Cardiac muscle cell (in vitro differentiated cells and primary cell): ENCODE data around the gene MTHFR. TPM values are rescaled to one million over a fixed set of nuclear protein-coding genes. Genes with fewer than 3 reads are reported as not detected.

ENCODE experiments used
- DNase-seq, 2 donors: peaks; one replicate each; pipeline versions ENCODE4 v3.0.0 to v3.0.0-alpha.2; 2010 to 2017; ENCODE audit warnings: low read depth in 1 of 2, low spot score in 1 of 2
- H3K27ac ChIP-seq: fragments of 200-600 bp; sonication (generic); 2 replicates; pipeline ENCODE4 v1.5.1; 2016
- H3K27me3 ChIP-seq: fragments of 200-600 bp; sonication (generic); 2 replicates; pipeline ENCODE4 v1.6.0; 2016; ENCODE audit warnings: control low read depth
- H3K36me3 ChIP-seq: fragments of 200-600 bp; sonication (generic); 2 replicates; pipeline ENCODE4 v1.5.1; 2016; ENCODE audit warnings: control low read depth
- H3K4me1 ChIP-seq: fragments of 200-600 bp; sonication (generic); 2 replicates; pipeline ENCODE4 v1.8.1; 2017; ENCODE audit warnings: low read depth, mild to moderate bottlenecking, mixed run types
- H3K4me3 ChIP-seq: fragments of 200-600 bp; sonication (generic); 2 replicates; pipeline ENCODE4 v1.5.1; 2016; ENCODE audit warnings: mild to moderate bottlenecking
- H3K9me3 ChIP-seq: fragments of 200-600 bp; sonication (generic); 2 replicates; pipeline ENCODE4 v1.5.1; 2017; ENCODE audit warnings: low read depth, mild to moderate bottlenecking, control low read depth
- CTCF ChIP-seq: IDR thresholded peaks from 2 replicates; pipeline ENCODE4 v1.5.1; 2012; ENCODE audit warnings: low read depth, mild to moderate bottlenecking, low read length
- polyA plus RNA-seq: library from polyadenylated mRNA; unstranded; fragments of >200 nt; fragmentation: Nextera tagmentation; extraction: Ambion mirVana; gene quantifications from 2 replicates; pipeline ENCODE4 v1.2.1, GENCODE V29; 2016
- total RNA-seq: library from RNA; depleted of rRNA; stranded (reverse); fragments of >200 nt; gene quantifications from 2 replicates; pipeline ENCODE4 v1.2.3, GENCODE V29; 2016

The MTHFR gene
- total and polyA plus RNA-seq, 2 experiments from 2014 or later: 37.5 to 64.0 TPM

DNA sequence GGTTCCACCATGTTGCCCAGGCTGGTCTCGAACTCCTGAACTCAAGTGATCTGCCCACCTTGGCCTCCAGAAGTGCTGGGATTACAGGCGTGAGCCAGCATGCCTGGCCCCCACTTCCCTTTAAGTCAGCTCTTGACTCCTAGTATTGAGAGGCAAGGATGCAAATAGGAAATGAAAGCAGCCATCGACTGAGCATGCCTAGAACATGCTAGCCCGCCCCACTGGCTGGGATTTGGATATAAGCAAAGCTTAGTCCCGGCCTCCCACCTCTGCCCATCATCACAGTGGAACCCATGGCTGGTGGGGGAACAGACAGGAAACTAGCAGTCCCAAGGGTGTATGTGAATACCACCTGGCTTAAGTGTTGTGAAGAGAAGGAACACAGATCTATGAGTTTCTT lies 33.3 kb downstream of the MTHFR start:
- Histone ChIP-seq H3K4me1 (no peaks in the 10 kb centered on the region), H3K27me3 (no peaks in the 10 kb centered on the region), H3K27ac (no peak overlapping the region), H3K4me3 (no peak overlapping the region), H3K9me3 (no peaks in the 10 kb centered on the region), H3K36me3 (no peaks in the 10 kb centered on the region)
- no peak for TF ChIP-seq CTCF
- DNase-seq: no peak

- no peak for DNase-seq
- Histone ChIP-seq H3K27ac (no peak overlapping the region), H3K9me3 (no peaks in the 10 kb centered on the region), H3K4me3 (no peak overlapping the region), H3K27me3 (no peaks in the 10 kb centered on the region), H3K4me1 (no peaks in the 10 kb centered on the region), H3K36me3 (no peaks in the 10 kb centered on the region)
- no peak for TF ChIP-seq CTCF
Measured at GRCh38 chr1:11771481-11772043, 34.2 kb downstream of the MTHFR start.

GRCh38 chr1:11770011-11770410 lies 35.8 kb downstream of the MTHFR start:
- Histone ChIP-seq H3K4me1 (no peaks in the 10 kb centered on the region), H3K9me3 (no peaks in the 10 kb centered on the region), H3K4me3 (no peak overlapping the region), H3K27ac (no peak overlapping the region), H3K27me3 (no peaks in the 10 kb centered on the region), H3K36me3 (no peaks in the 10 kb centered on the region)
- no peak for TF ChIP-seq CTCF
- no peak for DNase-seq

- TF ChIP-seq CTCF: no peak
Measured at GRCh38 chr1:11769274-11769673, 36.5 kb downstream of the MTHFR start.

DNA sequence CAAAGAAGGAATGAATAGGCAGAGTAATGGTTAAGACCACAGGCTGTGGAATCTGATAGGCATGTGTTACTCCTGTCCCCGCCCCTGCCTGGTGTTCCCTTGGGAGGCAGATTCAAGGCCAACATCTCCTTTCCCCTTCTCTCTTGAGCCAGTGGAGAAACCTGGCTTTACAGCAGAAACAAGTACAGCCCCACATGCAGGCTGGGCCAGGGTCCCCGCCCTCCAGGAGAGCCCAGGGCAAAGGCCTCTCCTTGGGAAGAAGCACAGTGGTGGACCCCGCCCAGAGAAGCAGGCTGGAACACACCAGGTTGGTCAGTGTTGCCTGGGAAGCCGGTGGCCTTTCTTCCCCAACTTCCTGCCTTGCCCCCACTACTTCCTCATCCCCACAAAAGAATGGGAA lies 36.9 kb downstream of the MTHFR start:
- H3K4me3 ChIP-seq: no peak overlapping the region
- H3K9me3 ChIP-seq: no peaks in the 10 kb centered on the region
- H3K36me3 ChIP-seq: no peaks in the 10 kb centered on the region
- no peaks in the 10 kb centered on the region for H3K4me1 ChIP-seq
- no peaks in the 10 kb centered on the region for H3K27me3 ChIP-seq
- TF ChIP-seq CTCF: no peak
- no peak overlapping the region for H3K27ac ChIP-seq
- no peak for DNase-seq

More at GRCh38 chr1:11769274-11769673, 36.5 kb downstream of the MTHFR start:
- DNase-seq: no peak
- H3K36me3 ChIP-seq: no peaks in the 10 kb centered on the region
- H3K4me1 ChIP-seq: no peaks in the 10 kb centered on the region
- no peak overlapping the region for H3K4me3 ChIP-seq
- H3K27me3 ChIP-seq: no peaks in the 10 kb centered on the region
- no peak overlapping the region for H3K27ac ChIP-seq
- no peaks in the 10 kb centered on the region for H3K9me3 ChIP-seq
